ENCODE measurements around the gene EMILIN2.
"Not testable (repeated sequence)": the region's sequence is repeated elsewhere in the genome, so short reads cannot be mapped to it uniquely, and the experiment has no call there.

Gene EMILIN2

GRCh38 chr18:2847317-2848246, 776 bp downstream of the EMILIN2 start:
- peak; percentile 72 for DNase-seq

GRCh38 chr18:2848247-2849246, 1.7 kb downstream of the EMILIN2 start:
- peak; percentile 77 for DNase-seq

GRCh38 chr18:2850816-2851215, 4.0 kb downstream of the EMILIN2 start:
- DNase-seq, result no peak

- DNase-seq, result no peak
Observed at GRCh38 chr18:2851771-2852170, 5.0 kb downstream of the EMILIN2 start.

GRCh38 chr18:2852460-2852859, 5.7 kb downstream of the EMILIN2 start:
- not testable (repeated sequence) for DNase-seq

- no peak for DNase-seq
Observed at GRCh38 chr18:2853173-2853925, 6.5 kb downstream of the EMILIN2 start.

- no peak for DNase-seq
Observed at GRCh38 chr18:2853926-2854664, 7.3 kb downstream of the EMILIN2 start.

GRCh38 chr18:2854875-2855274, 8.1 kb downstream of the EMILIN2 start:
- DNase-seq, result no peak

- peak; percentile 39 for DNase-seq
Observed at GRCh38 chr18:2855560-2856350, 8.9 kb downstream of the EMILIN2 start.

- peak; percentile 72 for DNase-seq
Observed at GRCh38 chr18:2856547-2857170, 9.9 kb downstream of the EMILIN2 start.

GRCh38 chr18:2857491-2858131, 10.8 kb downstream of the EMILIN2 start:
- DNase-seq, result peak; percentile 92

- DNase-seq, result not testable (repeated sequence)
Observed at GRCh38 chr18:2860397-2860796, 13.6 kb downstream of the EMILIN2 start.

GRCh38 chr18:2863997-2864396, 17.2 kb downstream of the EMILIN2 start:
- not testable (repeated sequence) for DNase-seq

- DNase-seq, result not testable (repeated sequence)
Observed at GRCh38 chr18:2866465-2866864, 19.7 kb downstream of the EMILIN2 start.

- DNase-seq, result no peak
Observed at GRCh38 chr18:2869207-2869606, 22.4 kb downstream of the EMILIN2 start.

GRCh38 chr18:2871111-2871720, 24.4 kb downstream of the EMILIN2 start:
- DNase-seq, result no peak

GRCh38 chr18:2872095-2872494, 25.3 kb downstream of the EMILIN2 start:
- no peak for DNase-seq

GRCh38 chr18:2874765-2875164, 28.0 kb downstream of the EMILIN2 start:
- DNase-seq, result no peak

- no peak for DNase-seq
Observed at GRCh38 chr18:2878656-2879330, 32.0 kb downstream of the EMILIN2 start.
